GM19468 (cell line): ENCODE data around the gene MROH7.

Experiments
- ATAC-seq: cut with Tn5 transposase; IDR thresholded peaks from one replicate; pipeline ENCODE4 v1.9.1; 2021; ENCODE audit warnings: mild to moderate bottlenecking, moderate library complexity, moderate number of reproducible peaks; ENCODE audit not compliant: unreplicated experiment; ENCODE audit errors: extremely low read depth

MROH7 gene

DNA sequence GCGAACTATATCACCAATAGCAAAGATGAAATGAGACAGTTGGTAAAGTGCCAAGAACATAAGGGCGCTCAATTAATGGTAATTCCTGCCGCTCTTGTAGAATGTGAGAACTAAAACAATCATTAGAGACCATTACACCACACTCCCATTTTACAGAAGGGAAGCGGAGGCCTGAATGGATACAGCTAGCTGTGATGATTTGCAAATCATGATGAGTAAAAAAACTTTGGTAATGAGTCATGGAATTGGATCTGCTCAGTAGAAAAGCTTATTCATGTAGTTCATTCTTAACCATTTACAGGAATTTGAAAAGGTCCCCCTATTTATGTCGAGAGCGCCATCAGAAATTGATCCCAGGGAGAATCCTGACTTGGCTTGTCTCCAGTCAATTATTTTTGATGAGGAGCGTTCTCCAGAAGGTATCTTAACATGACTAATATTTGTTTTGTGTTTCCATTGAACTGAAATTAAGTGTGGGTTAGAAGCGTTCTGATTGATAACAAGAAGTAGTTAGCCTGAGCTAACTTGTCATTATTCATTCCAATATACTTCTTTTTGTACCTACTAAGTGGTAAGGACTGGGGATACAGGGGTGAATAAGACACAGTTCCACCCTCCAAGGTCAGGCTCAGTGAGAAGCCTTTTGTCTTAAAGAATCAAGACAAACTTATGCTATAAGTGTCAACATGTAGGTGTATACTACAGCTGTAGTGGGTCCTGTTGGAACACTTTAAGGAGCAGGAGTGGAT, 74.9 kb downstream of the MROH7 start:
- no peak for ATAC-seq

DNA sequence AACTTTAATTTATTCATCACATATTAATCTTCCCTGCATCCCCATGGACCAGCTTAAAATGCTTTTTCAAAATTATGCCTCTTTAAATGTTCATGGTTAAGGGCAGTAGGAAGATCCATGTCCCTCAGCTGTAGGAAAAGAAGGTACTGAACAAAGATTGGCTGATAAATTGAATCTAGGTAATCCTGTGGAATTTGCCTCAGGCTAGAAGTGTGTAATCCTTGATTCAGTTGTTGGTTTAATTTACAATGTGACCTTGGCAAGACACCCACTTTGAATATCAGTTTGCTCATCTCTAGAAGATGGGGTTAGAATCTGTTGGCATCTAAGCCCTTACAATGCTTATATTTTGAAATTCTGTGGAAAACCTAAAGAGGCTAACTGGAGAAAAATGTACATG, 80.1 kb downstream of the MROH7 start:
- no peak for ATAC-seq

GRCh38 chr1:54723985-54724384, 82.4 kb downstream of the MROH7 start:
- no peak for ATAC-seq

DNA sequence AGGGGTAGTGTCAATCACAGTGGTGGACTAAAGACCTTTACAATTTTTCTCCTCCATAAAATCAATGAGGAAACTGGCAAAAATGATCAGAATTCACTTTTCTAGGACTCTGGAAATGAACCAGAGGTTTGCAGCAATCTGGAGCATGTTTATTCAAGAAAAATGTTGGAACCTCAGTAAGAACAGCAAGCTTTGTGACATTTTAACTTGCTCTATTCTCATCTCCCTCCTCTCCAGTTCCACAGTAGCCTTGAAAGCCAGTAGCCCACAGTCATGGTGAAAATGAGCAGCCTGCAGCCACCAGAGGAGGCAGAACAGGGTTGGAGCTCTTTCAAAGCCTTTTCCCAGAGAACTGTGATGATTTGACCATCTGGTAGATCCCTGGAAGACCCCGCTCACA, 83.2 kb downstream of the MROH7 start:
- no peak for ATAC-seq

DNA sequence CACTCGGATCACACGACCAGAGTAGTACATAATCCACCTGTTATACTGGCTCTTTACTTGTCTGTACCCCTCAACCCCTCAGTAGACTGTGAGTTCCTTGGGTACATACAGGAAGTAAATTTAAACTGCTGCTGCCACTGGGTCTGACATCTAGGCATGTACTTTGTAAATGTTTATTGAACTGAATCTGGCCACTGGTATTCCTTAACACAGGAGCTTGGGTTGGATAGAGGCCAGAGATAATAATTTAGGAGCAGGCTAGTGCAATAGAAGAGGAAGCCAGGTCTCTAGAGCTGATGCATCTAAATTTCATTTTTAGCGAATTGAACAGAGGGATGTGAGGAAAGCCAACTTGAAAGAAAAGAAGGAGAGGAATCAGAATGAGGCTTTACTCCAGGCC, 86.4 kb downstream of the MROH7 start:
- ATAC-seq, result no peak

DNA sequence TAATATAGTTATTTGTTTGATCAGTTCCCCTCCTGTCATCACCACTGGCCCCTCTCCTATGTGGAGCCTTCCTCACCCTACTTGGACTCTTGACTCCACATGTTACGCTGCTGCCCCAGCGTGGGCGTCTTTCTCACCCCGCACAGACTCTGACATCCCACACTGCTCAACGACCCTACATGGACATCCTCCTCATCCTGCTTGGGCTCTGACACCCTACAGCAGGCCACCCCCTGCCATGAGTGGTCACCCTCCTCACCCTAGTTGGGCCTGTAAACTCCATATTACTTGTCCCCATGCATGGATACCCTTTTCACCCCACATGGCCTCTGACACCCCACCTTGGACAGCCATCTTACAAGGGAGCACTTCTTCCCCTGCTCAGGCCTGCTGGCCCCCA, 95.1 kb downstream of the MROH7 start:
- ATAC-seq, result no peak

GRCh38 chr1:54738244-54738643, 96.7 kb downstream of the MROH7 start:
- ATAC-seq, result no peak

DNA sequence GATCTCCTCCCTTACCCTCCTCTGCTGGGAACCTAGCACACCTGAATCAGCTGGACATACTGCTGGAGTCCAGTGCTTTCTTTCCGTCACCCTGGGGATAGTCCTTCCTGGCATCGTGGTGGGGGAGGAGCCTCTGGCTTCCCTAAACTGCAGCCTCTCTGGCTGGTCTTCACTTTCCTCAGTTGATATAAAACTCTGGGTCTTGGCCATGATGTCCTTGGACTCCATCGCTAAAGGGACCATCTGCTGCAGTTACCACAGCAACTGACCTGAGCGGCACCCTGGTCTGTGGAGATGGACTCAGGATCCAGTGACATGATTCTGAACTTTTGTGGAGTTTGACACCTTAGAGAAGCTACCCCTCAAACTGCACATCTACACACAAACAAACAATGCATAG, 99.9 kb downstream of the MROH7 start:
- ATAC-seq, result no peak

DNA sequence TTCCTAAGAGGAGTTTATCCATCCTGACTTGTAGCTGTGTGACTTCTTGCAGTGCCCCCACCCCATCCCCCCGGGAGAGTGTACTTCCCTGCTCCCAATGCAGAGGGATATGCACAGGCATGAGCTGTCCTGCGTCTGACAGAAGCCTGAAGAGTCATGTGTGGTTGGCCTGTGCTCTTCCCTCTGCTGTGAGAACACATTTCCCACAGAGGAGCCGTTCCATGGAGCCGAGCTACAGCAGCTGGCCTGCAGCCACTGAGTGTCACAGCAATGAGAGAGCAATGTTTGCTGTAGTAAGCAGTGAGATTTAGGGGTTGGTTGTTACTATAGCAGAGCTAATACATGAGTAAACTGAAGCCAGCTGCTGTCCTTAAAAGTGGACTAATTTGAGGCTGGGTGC, 100.7 kb downstream of the MROH7 start:
- no peak for ATAC-seq

- no peak for ATAC-seq
Observed at GRCh38 chr1:54743416-54744226, 102.0 kb downstream of the MROH7 start.

DNA sequence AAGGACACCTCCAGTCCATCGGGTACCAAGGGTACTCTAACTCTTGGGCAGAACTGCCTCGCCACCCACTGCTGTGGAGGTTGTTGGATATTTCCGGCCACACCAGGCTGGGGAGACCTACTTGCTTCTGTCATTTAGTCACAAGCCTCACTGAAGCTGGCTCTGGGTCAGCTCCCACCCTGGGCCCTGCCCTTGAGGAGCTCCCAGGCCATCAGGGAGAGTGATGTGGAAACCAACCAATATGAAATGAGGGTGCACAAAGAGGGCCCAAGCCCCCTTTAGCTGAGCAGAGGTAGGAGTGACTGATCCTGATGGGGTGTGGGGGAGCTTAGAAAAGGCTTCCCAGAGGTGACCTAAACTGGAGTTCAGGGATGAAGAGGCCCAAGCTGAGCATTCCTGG, 103.1 kb downstream of the MROH7 start:
- ATAC-seq, result no peak

- no peak for ATAC-seq
Observed at GRCh38 chr1:54745274-54745673, 103.7 kb downstream of the MROH7 start.

GRCh38 chr1:54745864-54746263, 104.3 kb downstream of the MROH7 start:
- ATAC-seq, result no peak

DNA sequence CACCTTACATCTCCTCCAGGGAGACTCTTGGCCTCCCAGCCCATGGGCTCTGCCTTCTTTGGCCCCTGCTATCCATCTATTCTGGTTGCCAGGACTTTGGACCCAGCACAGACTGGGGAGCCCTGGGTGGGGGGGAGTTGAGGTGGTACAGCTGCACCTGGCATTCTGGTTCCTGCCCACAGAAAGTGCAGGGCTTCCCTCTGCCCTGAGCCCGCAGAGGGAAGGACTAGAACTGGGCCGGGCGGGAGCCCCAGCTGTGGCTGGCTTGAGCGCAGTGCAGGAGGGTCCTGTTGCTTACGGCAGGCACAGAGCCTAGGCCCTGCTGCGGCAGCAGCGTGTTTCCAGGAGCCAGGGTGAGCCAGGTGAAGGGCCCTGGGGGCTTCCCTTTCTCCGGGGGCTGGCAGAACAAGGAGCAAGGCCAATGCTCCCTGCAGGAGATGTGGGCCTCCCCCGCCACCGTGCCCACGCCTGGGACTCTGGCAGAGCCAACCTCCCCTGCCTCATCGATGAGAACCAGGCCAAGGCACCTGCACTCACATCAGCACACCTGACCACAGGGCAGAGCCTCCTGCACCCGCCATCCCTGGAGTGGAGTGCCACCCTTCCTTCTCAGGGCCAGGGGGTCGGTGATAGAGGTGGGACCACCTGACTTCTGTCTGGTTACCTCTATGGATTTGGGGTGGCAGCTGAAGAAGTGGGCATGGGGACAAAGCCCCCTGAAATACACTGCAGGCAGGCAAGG, 106.7 kb downstream of the MROH7 start:
- no peak for ATAC-seq

DNA sequence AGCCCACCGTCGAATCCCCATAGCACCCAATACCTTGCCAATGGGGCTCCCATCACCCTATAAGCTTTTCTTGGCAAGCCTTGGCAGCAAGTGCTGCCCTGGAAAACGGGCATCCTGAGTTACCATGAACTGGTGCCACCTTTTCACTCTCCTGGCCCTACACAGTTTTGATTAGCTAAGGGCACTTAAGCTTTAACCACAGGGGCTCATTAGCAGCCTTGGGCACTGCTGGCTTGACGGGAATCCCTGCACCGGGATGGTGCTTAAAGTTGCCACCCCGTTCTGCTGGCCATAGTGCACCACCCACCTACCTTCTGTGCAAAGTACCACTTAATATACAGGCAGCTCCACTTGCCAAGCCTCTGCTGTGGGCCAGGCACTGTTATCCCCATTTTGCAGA, 109.0 kb downstream of the MROH7 start:
- no peak for ATAC-seq

DNA sequence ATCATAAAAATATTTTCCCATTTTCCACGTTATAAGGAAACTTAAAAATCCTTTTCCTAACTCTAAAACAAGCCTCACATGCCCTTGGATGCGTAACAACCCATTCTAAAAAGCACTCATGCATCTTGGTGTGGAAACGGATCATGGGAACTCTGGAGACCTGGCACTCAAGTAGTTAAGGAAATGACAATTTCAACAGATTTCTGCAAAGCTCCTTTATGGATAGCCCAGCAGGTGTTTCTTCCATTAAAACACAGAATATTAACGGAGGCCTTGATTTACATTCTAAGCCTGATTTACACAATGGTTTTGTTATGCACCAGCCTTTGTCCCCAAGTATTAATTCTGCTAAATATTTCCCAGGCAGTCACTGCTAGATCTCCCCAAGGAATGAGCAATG, 109.8 kb downstream of the MROH7 start:
- ATAC-seq, result no peak

DNA sequence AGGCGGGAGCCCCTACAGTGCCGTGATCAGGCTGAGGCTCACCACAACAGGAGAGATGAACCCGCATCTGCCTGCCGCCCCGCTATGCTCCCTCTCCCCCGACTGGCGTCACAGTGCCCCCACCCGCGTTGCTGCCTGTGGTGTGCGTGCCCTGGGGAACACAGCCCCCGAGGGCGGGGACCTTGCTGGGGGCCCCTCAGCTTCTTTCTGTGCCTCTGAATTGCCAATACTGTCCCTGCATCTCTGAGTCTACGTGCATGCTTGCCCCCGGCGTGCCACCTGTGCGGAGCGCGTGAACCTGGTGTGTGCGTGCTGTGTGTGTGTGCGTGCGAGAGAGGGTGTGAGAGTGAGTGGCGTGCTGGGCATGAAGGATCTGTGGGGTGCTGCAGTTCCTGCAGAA, 112.5 kb downstream of the MROH7 start:
- no peak for ATAC-seq

- ATAC-seq, result no peak
Observed at GRCh38 chr1:54754486-54755285, 113.1 kb downstream of the MROH7 start.

- ATAC-seq, result no peak
Observed at GRCh38 chr1:54757833-54758232, 116.2 kb downstream of the MROH7 start.

GRCh38 chr1:54758678-54759348, 117.2 kb downstream of the MROH7 start:
- ATAC-seq, result no peak
